OCI-LY1 (cell line): ENCODE results near the gene MAZ.

Source experiments
- H2AFZ ChIP-seq: fragments of 200-600 bp; sonication (generic), shearing (Covaris generic); 2 replicates; pipeline ENCODE4 v1.6.0; 2014; ENCODE audit warnings: antibody characterized with exemption, mild to moderate bottlenecking, low read length
- H3F3A ChIP-seq: fragments of 200-600 bp; sonication (generic), shearing (Covaris generic); 2 replicates; pipeline ENCODE4 v1.6.0; 2014; ENCODE audit warnings: mild to moderate bottlenecking, antibody characterized with exemption, low read length, moderate library complexity; ENCODE audit not compliant: insufficient read depth
- H3K27ac ChIP-seq: fragments of 200-600 bp; sonication (generic); 2 replicates; pipeline ENCODE4 v1.5.1; 2014; ENCODE audit warnings: low read length, mixed run types, mild to moderate bottlenecking, low read depth; ENCODE audit not compliant: poor library complexity, severe bottlenecking
- H3K27me3 ChIP-seq: fragments of 200-600 bp; sonication (generic); 2 replicates; pipeline ENCODE4 v1.6.0; 2014; ENCODE audit warnings: antibody characterized with exemption, mild to moderate bottlenecking, low read length, moderate library complexity; ENCODE audit not compliant: insufficient read depth
- H3K36me3 ChIP-seq: fragments of 200-600 bp; sonication (generic); 2 replicates; pipeline ENCODE4 v1.6.1; 2014; ENCODE audit warnings: mild to moderate bottlenecking, antibody characterized with exemption, low read length, moderate library complexity, mixed read lengths; ENCODE audit not compliant: insufficient read depth
- H3K4me1 ChIP-seq: fragments of 200-600 bp; sonication (generic); 2 replicates; pipeline ENCODE4 v1.5.1; 2014; ENCODE audit warnings: mild to moderate bottlenecking, low read length, moderate library complexity; ENCODE audit not compliant: insufficient read depth, severe bottlenecking
- H3K4me2 ChIP-seq: fragments of 200-600 bp; sonication (generic), shearing (Covaris generic); 2 replicates; pipeline ENCODE4 v1.6.1; 2014; ENCODE audit warnings: low read length
- H3K4me3 ChIP-seq: fragments of 200-600 bp; sonication (generic); 2 replicates; pipeline ENCODE4 v1.5.1; 2014; ENCODE audit warnings: low read length, low read depth, mild to moderate bottlenecking, mixed read lengths; ENCODE audit not compliant: poor library complexity, severe bottlenecking
- H3K79me2 ChIP-seq: fragments of 200-600 bp; shearing (Covaris generic); 2 replicates; pipeline ENCODE4 v1.6.1; 2016; ENCODE audit warnings: mixed run types, low read length, mixed read lengths; ENCODE audit not compliant: insufficient read depth
- H3K9ac ChIP-seq: fragments of 200-600 bp; sonication (generic), shearing (Covaris generic); 2 replicates; pipeline ENCODE4 v1.6.1; 2014; ENCODE audit warnings: mild to moderate bottlenecking, low read length, mixed read lengths
- H3K9me2 ChIP-seq: fragments of 200-600 bp; sonication (generic), shearing (Covaris generic); 2 replicates; pipeline ENCODE4 v1.6.1; 2014; ENCODE audit warnings: low read depth, mild to moderate bottlenecking, low read length, mixed read lengths
- H3K9me3 ChIP-seq: fragments of 200-600 bp; shearing (Covaris generic); 2 replicates; pipeline ENCODE4 v1.6.1; 2014; ENCODE audit warnings: low read length, mixed read lengths
- H4K20me1 ChIP-seq: fragments of 200-600 bp; sonication (generic), shearing (Covaris generic); 2 replicates; pipeline ENCODE4 v1.6.0; 2016; ENCODE audit warnings: mild to moderate bottlenecking, low read length; ENCODE audit not compliant: insufficient read depth
- CTCF ChIP-seq: fragments of 200-600 bp; sonication (generic), shearing (Covaris generic); IDR thresholded peaks from 2 replicates; pipeline ENCODE4 v1.5.1; 2017; ENCODE audit warnings: mild to moderate bottlenecking, antibody characterized with exemption, low read length, moderate library complexity, mixed read lengths
- EZH2 ChIP-seq: fragments of 200-600 bp; sonication (generic), shearing (Covaris generic); IDR thresholded peaks from 2 replicates; pipeline ENCODE4 v1.8.0; 2017; ENCODE audit warnings: borderline replicate concordance, mixed run types, mild to moderate bottlenecking, antibody characterized with exemption, low read length, moderate library complexity, mixed read lengths

The MAZ gene

GRCh38 chr16:29860218-29860617 is 53.9 kb downstream of the MAZ start:
- H4K20me1 ChIP-seq: no peaks in the 10 kb centered on the region
- no peaks in the 10 kb centered on the region for H3K79me2 ChIP-seq
- H3K4me3 ChIP-seq: no peak overlapping the region
- H3K36me3 ChIP-seq: peaks cover 28% of the 10 kb centered on the region
- H3K27me3 ChIP-seq: no peaks in the 10 kb centered on the region
- no peaks in the 10 kb centered on the region for H3K9me2 ChIP-seq
- H2AFZ ChIP-seq: no peak overlapping the region
- H3F3A ChIP-seq: no peaks in the 10 kb centered on the region
- H3K9me3 ChIP-seq: no peaks in the 10 kb centered on the region
- peaks cover 16% of the 10 kb centered on the region for H3K4me1 ChIP-seq
- no peak overlapping the region for H3K4me2 ChIP-seq
- H3K9ac ChIP-seq: no peak overlapping the region
- H3K27ac ChIP-seq: no peak overlapping the region
- no peak for TF ChIP-seq EZH2
- TF ChIP-seq CTCF: no peak
